Caki2 (cell line): ENCODE measurements around the gene ARIH2. TPM values are rescaled to one million over a fixed set of nuclear protein-coding genes. Genes with fewer than 3 reads are reported as not detected.

Source experiments
- DNase-seq: peaks from one replicate; pipeline ENCODE4 v3.0.0-alpha.2; 2015; ENCODE audit warnings: low read depth
- in situ Hi-C: cut with HindIII; loops from 2 replicates; pipeline ENCODE4 v1.10.0; 2016; ENCODE audit warnings: low sequenced_read_pairs, low pct_unique_long_range_greater_than_20kb, mixed read lengths
- total RNA-seq: library from RNA; depleted of rRNA; stranded (reverse); fragments of >200 nt; shearing (Covaris generic); gene quantifications from 2 replicates; pipeline ENCODE4 v1.2.3, GENCODE V29; 2014; ENCODE audit warnings: low replicate concordance

Gene ARIH2
- total RNA-seq, 1 experiment from 2014 or later = 83.3 TPM

GRCh38 chr3:48926425-48927392, 8.1 kb downstream of the ARIH2 start:
- no peak for DNase-seq
- in situ Hi-C loops = no loop called here

- in situ Hi-C loops = no loop called here
- DNase-seq = no peak
Measured at GRCh38 chr3:48927928-48928327, 9.3 kb downstream of the ARIH2 start.

GRCh38 chr3:48928679-48929078, 10.0 kb downstream of the ARIH2 start:
- DNase-seq = no peak
- in situ Hi-C loops = no loop called here

GRCh38 chr3:48929358-48930035, 10.9 kb downstream of the ARIH2 start:
- in situ Hi-C loops = no loop called here
- DNase-seq = peak; percentile 30

GRCh38 chr3:48930590-48930989, 11.9 kb downstream of the ARIH2 start:
- in situ Hi-C loops = no loop called here
- DNase-seq = no peak

- no peak for DNase-seq
- in situ Hi-C loops = no loop called here
Measured at GRCh38 chr3:48931944-48932580, 13.4 kb downstream of the ARIH2 start.

- in situ Hi-C loops = no loop called here
- DNase-seq = no peak
Measured at GRCh38 chr3:48934333-48934991, 15.8 kb downstream of the ARIH2 start.

GRCh38 chr3:48935530-48935929, 16.9 kb downstream of the ARIH2 start:
- in situ Hi-C loops = no loop called here
- DNase-seq = no peak

- in situ Hi-C loops = no loop called here
- no peak for DNase-seq
Measured at GRCh38 chr3:48938156-48938555, 19.5 kb downstream of the ARIH2 start.

GRCh38 chr3:48938689-48939088, 20.0 kb downstream of the ARIH2 start:
- in situ Hi-C loops = no loop called here

GRCh38 chr3:48945432-48945831, 26.8 kb downstream of the ARIH2 start:
- DNase-seq = no peak
- in situ Hi-C loops = no loop called here

More at GRCh38 chr3:48938689-48939088, 20.0 kb downstream of the ARIH2 start:
- no peak for DNase-seq

GRCh38 chr3:48945891-48946549, 27.4 kb downstream of the ARIH2 start:
- no peak for DNase-seq
- in situ Hi-C loops = no loop called here

- peak; percentile 12 for DNase-seq
- in situ Hi-C loops = no loop called here
Measured at GRCh38 chr3:48949376-48949717, 30.7 kb downstream of the ARIH2 start.

GRCh38 chr3:48950051-48950450, 31.4 kb downstream of the ARIH2 start:
- in situ Hi-C loops = no loop called here
- no peak for DNase-seq

GRCh38 chr3:48951764-48952163, 33.1 kb downstream of the ARIH2 start:
- in situ Hi-C loops = no loop called here

GRCh38 chr3:48952510-48953118, 34.0 kb downstream of the ARIH2 start:
- in situ Hi-C loops = no loop called here
- peak; percentile 10 for DNase-seq

More at GRCh38 chr3:48951764-48952163, 33.1 kb downstream of the ARIH2 start:
- no peak for DNase-seq

- in situ Hi-C loops = no loop called here
- DNase-seq = no peak
Measured at GRCh38 chr3:48957006-48957705, 38.5 kb downstream of the ARIH2 start.
